ENCODE results near the gene INTS1. TPM values are rescaled to one million over a fixed set of nuclear protein-coding genes. Genes with fewer than 3 reads are reported as not detected.

Gene INTS1
- polyA plus RNA-seq, 3 donors: 53.1 to 56.4 (median 54.7) TPM

- DNase-seq (ENCODE audit: low read depth in 3 of 3, low spot score in 2 of 3): no peak
Observed at GRCh38 chr7:1437155-1437880, 66.9 kb downstream of the INTS1 start.

GRCh38 chr7:1436608-1437007 lies 67.6 kb downstream of the INTS1 start:
- no peak for DNase-seq (ENCODE audit: low read depth in 3 of 3, low spot score in 2 of 3)

- no peak for DNase-seq (ENCODE audit: low read depth in 3 of 3, low spot score in 2 of 3)
Observed at GRCh38 chr7:1434891-1435670, 69.1 kb downstream of the INTS1 start.

- DNase-seq (ENCODE audit: low read depth in 3 of 3, low spot score in 2 of 3): no peak
Observed at GRCh38 chr7:1434165-1434718, 69.9 kb downstream of the INTS1 start.

GRCh38 chr7:1433128-1433920 lies 70.9 kb downstream of the INTS1 start:
- no peak for DNase-seq (ENCODE audit: low read depth in 3 of 3, low spot score in 2 of 3)

- DNase-seq (ENCODE audit: low read depth in 3 of 3, low spot score in 2 of 3): no peak
Observed at GRCh38 chr7:1432411-1433082, 71.6 kb downstream of the INTS1 start.

GRCh38 chr7:1431634-1432380 lies 72.4 kb downstream of the INTS1 start:
- no peak for DNase-seq (ENCODE audit: low read depth in 3 of 3, low spot score in 2 of 3)

GRCh38 chr7:1431226-1431625 lies 73.0 kb downstream of the INTS1 start:
- no peak for DNase-seq (ENCODE audit: low read depth in 3 of 3, low spot score in 2 of 3)

GRCh38 chr7:1430056-1430845 lies 73.9 kb downstream of the INTS1 start:
- no peak for DNase-seq (ENCODE audit: low read depth in 3 of 3, low spot score in 2 of 3)

GRCh38 chr7:1428941-1429501 lies 75.2 kb downstream of the INTS1 start:
- DNase-seq (ENCODE audit: low read depth in 3 of 3, low spot score in 2 of 3): no peak

- no peak for DNase-seq (ENCODE audit: low read depth in 3 of 3, low spot score in 2 of 3)
Observed at GRCh38 chr7:1427064-1427657, 77.0 kb downstream of the INTS1 start.

GRCh38 chr7:1426474-1426873 lies 77.7 kb downstream of the INTS1 start:
- no peak for DNase-seq (ENCODE audit: low read depth in 3 of 3, low spot score in 2 of 3)

- DNase-seq (ENCODE audit: low read depth in 3 of 3, low spot score in 2 of 3): no peak
Observed at GRCh38 chr7:1425292-1426136, 78.7 kb downstream of the INTS1 start.

GRCh38 chr7:1424041-1424440 lies 80.1 kb downstream of the INTS1 start:
- no peak for DNase-seq (ENCODE audit: low read depth in 3 of 3, low spot score in 2 of 3)

- DNase-seq (ENCODE audit: low read depth in 3 of 3, low spot score in 2 of 3): no peak
Observed at GRCh38 chr7:1423264-1423811, 80.9 kb downstream of the INTS1 start.

GRCh38 chr7:1422512-1423263 lies 81.5 kb downstream of the INTS1 start:
- no peak for DNase-seq (ENCODE audit: low read depth in 3 of 3, low spot score in 2 of 3)

Measured in right renal cortex interstitium (tissue), 3 donors.